Osteocyte (in vitro differentiated cells): Measurements from ENCODE around the gene SEMA3G. TPM values are rescaled to one million over a fixed set of nuclear protein-coding genes. Genes with fewer than 3 reads are reported as not detected.

Experiments used
- DNase-seq: peaks from one replicate; pipeline ENCODE4 v3.0.0; 2021; ENCODE audit warnings: mixed read lengths; ENCODE audit not compliant: unreplicated experiment; ENCODE audit errors: extremely low spot score
- H3K27ac Mint-ChIP-seq: one replicate; pipeline ENCODE4 v1.8.0; 2021; ENCODE audit warnings: mild to moderate bottlenecking, mixed read lengths; ENCODE audit not compliant: unreplicated experiment
- H3K27me3 Mint-ChIP-seq: one replicate; pipeline ENCODE4 v1.8.0; 2021; ENCODE audit warnings: mixed read lengths; ENCODE audit not compliant: unreplicated experiment
- H3K36me3 Mint-ChIP-seq: one replicate; pipeline ENCODE4 v1.8.0; 2021; ENCODE audit warnings: mixed read lengths; ENCODE audit not compliant: unreplicated experiment
- H3K4me1 Mint-ChIP-seq: one replicate; pipeline ENCODE4 v1.8.0; 2021; ENCODE audit warnings: mixed read lengths; ENCODE audit not compliant: unreplicated experiment
- H3K4me3 Mint-ChIP-seq: one replicate; pipeline ENCODE4 v1.8.0; 2021; ENCODE audit warnings: mild to moderate bottlenecking, moderate library complexity, mixed read lengths; ENCODE audit not compliant: unreplicated experiment
- H3K9me3 Mint-ChIP-seq: one replicate; pipeline ENCODE4 v1.8.0; 2021; ENCODE audit warnings: mixed read lengths; ENCODE audit not compliant: unreplicated experiment
- total RNA-seq: library from RNA; stranded (reverse); gene quantifications from 2 replicates; pipeline ENCODE4 v1.2.1, GENCODE V29; 2021
- TF ChIP-seq, protein P1 (sequence below): fragments of 200-600 bp; sonication (generic); IDR thresholded peaks from 2 replicates; pipeline ENCODE4 v1.5.0; 2021; ENCODE audit warnings: antibody characterized with exemption, mild to moderate bottlenecking, moderate library complexity

Gene SEMA3G
- total RNA-seq, 1 donor from 2014 or later: not detected

- Mint-ChIP-seq H3K27me3 (no peaks in the 10 kb centered on the region), H3K4me3 (peak overlapping the region; percentile 81), H3K4me1 (peaks cover 36% of the 10 kb centered on the region), H3K36me3 (peaks cover 17% of the 10 kb centered on the region), H3K9me3 (no peaks in the 10 kb centered on the region), H3K27ac (peak overlapping the region; percentile 9)
- TF ChIP-seq, protein P1, sequence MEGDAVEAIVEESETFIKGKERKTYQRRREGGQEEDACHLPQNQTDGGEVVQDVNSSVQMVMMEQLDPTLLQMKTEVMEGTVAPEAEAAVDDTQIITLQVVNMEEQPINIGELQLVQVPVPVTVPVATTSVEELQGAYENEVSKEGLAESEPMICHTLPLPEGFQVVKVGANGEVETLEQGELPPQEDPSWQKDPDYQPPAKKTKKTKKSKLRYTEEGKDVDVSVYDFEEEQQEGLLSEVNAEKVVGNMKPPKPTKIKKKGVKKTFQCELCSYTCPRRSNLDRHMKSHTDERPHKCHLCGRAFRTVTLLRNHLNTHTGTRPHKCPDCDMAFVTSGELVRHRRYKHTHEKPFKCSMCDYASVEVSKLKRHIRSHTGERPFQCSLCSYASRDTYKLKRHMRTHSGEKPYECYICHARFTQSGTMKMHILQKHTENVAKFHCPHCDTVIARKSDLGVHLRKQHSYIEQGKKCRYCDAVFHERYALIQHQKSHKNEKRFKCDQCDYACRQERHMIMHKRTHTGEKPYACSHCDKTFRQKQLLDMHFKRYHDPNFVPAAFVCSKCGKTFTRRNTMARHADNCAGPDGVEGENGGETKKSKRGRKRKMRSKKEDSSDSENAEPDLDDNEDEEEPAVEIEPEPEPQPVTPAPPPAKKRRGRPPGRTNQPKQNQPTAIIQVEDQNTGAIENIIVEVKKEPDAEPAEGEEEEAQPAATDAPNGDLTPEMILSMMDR: no peak
- no peak for DNase-seq
Measured at GRCh38 chr3:52408466-52408865, 36.4 kb downstream of the SEMA3G start.

- H3K4me3 Mint-ChIP-seq: peak overlapping the region; percentile 81
- TF ChIP-seq, protein P1: no peak
- no peaks in the 10 kb centered on the region for H3K27me3 Mint-ChIP-seq
- peaks cover 24% of the 10 kb centered on the region for H3K36me3 Mint-ChIP-seq
- H3K4me1 Mint-ChIP-seq: peaks cover 35% of the 10 kb centered on the region
- H3K27ac Mint-ChIP-seq: no peak overlapping the region
- DNase-seq: no peak
- no peaks in the 10 kb centered on the region for H3K9me3 Mint-ChIP-seq
Measured at GRCh38 chr3:52407779-52408178, 37.1 kb downstream of the SEMA3G start.

DNA sequence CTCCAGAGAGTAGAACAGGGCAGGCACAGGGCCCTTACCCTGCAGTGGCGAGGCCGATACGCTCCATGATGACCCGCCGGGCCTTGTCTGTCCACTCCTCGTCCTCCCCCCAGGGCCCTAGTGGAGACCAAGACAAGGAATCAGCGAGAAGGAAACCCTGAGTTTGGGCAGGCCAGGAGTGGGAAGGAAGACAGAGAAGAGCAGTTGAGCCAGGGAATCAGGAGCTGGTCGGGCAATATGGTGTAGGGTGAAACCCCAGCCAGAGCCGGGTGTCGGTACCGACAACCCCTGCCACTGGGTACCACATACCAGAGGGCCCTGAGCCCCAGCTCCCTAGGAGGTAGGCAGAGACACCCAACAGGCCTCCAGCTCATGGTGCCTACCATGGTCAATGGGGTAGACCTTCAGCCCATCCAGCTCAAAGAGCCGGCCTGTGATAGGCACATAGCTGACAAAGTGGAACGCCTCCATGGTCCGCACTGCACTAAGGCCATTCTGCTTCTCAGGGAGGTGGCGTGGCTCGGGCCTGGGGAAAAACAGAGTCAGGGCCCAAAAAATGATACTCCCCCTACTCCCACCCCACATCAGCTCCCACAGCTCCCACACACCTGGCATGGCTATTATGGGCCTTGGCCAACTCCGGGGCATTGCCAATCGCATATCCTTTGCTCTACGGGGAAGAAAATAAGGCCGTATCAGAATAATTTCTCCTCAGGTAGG is 38.0 kb downstream of the SEMA3G start:
- DNase-seq: no peak
- peaks cover 29% of the 10 kb centered on the region for H3K36me3 Mint-ChIP-seq
- TF ChIP-seq, protein P1: no peak

GRCh38 chr3:52406231-52406661 is 38.7 kb downstream of the SEMA3G start:
- Mint-ChIP-seq H3K4me3 (no peak overlapping the region), H3K9me3 (no peaks in the 10 kb centered on the region), H3K4me1 (peaks cover 20% of the 10 kb centered on the region), H3K27ac (no peak overlapping the region), H3K27me3 (no peaks in the 10 kb centered on the region), H3K36me3 (peaks cover 32% of the 10 kb centered on the region)
- DNase-seq: no peak
- TF ChIP-seq, protein P1: no peak

More for the DNA sequence above, 38.0 kb downstream of the SEMA3G start:
- Mint-ChIP-seq H3K9me3 (no peaks in the 10 kb centered on the region), H3K4me1 (peaks cover 27% of the 10 kb centered on the region), H3K4me3 (no peak overlapping the region), H3K27me3 (no peaks in the 10 kb centered on the region), H3K27ac (no peak overlapping the region)

DNA sequence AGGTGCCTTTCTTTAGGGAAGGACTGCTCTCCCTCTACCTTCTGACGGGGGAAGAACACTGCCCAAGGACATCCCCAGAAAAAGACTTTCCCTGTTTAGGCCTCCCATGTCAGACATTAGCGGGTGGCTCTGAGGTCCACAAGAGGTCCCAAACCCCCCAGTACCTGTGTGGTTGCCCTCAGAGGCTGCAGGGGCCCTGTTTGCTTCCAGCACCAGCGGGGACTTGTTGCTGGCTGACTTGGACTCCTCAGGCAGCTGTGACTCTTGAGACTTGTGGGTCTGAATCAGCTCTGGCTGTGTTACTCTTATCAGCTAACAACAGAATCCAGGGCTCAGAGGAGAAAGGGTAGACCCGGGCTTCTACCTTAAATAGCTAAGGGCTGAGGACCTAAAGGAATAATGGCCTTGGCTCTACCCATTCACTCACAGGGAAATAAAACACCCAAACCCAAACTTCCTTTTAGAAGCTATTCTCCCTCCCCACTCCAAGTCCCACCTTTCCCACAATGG is 39.2 kb downstream of the SEMA3G start:
- no peak for DNase-seq
- Mint-ChIP-seq H3K9me3 (no peaks in the 10 kb centered on the region), H3K4me1 (peaks cover 15% of the 10 kb centered on the region), H3K27me3 (no peaks in the 10 kb centered on the region), H3K27ac (no peak overlapping the region), H3K4me3 (no peak overlapping the region), H3K36me3 (peaks cover 32% of the 10 kb centered on the region)
- TF ChIP-seq, protein P1: no peak
